Activated CD8-positive, alpha-beta memory T cell treated with anti-CD3 and anti-CD28 coated beads, Interleukin-2, amount 10 ng/mL, durations not matched to agents 7 days and 5 days (primary cell): ENCODE measurements around the gene NR3C2. TPM values are rescaled to one million over a fixed set of nuclear protein-coding genes. Genes with fewer than 3 reads are reported as not detected.

Source experiments
- ATAC-seq: fragments of 150-1000 bp; cut with Tn5 transposase; one replicate; pipeline ENCODE4 v1.10.0; 2021; ENCODE audit warnings: moderate library complexity
- CTCF ChIA-PET: fragments of 350-600 bp; sonication (Branson Sonifier 250); formaldehyde crosslinking; loops from one replicate; lab custom pipeline; 2021; ENCODE audit warnings: antibody characterized with exemption; lab: Charles Lee
- DNase-seq: peaks from one replicate; pipeline ENCODE4 v3.0.0-alpha.2; 2020
- H3K27ac Mint-ChIP-seq: one replicate; pipeline ENCODE4 v1.8.0; 2021; ENCODE audit warnings: mild to moderate bottlenecking, mixed read lengths
- H3K27me3 Mint-ChIP-seq: one replicate; pipeline ENCODE4 v1.8.0; 2021; ENCODE audit warnings: mixed read lengths
- H3K36me3 Mint-ChIP-seq: one replicate; pipeline ENCODE4 v1.8.0; 2021; ENCODE audit warnings: mild to moderate bottlenecking, mixed read lengths
- H3K4me1 Mint-ChIP-seq: one replicate; pipeline ENCODE4 v1.8.0; 2021; ENCODE audit warnings: mixed read lengths
- H3K4me3 Mint-ChIP-seq: one replicate; pipeline ENCODE4 v1.8.0; 2021; ENCODE audit warnings: mild to moderate bottlenecking, moderate library complexity, mixed read lengths
- H3K9me3 Mint-ChIP-seq: one replicate; pipeline ENCODE4 v1.8.0; 2022; ENCODE audit warnings: low read depth, mixed read lengths
- total RNA-seq, 2 experiments: library from RNA; stranded (reverse); gene quantifications; one replicate each; pipeline ENCODE4 v1.2.3, GENCODE V29; 2021

Gene NR3C2
- total RNA-seq, 2 experiments from 2014 or later, result 2.2 to 9.0 TPM

GRCh38 chr4:148254621-148255343, 187.4 kb downstream of the NR3C2 start:
- no peaks in the 10 kb centered on the region for H3K27me3 Mint-ChIP-seq
- DNase-seq (no peak), ATAC-seq (no peak)
- no peaks in the 10 kb centered on the region for H3K9me3 Mint-ChIP-seq
- no peak overlapping the region for H3K4me3 Mint-ChIP-seq
- H3K36me3 Mint-ChIP-seq, result no peaks in the 10 kb centered on the region
- H3K4me1 Mint-ChIP-seq, result peaks cover 2% of the 10 kb centered on the region
- CTCF ChIA-PET, result interaction anchor here (0.7 kb wide), 1 partner anchor 14 kb away, joined by 4 read pairs; no protein-coding TSS in a partner anchor
- H3K27ac Mint-ChIP-seq, result no peak overlapping the region

DNA sequence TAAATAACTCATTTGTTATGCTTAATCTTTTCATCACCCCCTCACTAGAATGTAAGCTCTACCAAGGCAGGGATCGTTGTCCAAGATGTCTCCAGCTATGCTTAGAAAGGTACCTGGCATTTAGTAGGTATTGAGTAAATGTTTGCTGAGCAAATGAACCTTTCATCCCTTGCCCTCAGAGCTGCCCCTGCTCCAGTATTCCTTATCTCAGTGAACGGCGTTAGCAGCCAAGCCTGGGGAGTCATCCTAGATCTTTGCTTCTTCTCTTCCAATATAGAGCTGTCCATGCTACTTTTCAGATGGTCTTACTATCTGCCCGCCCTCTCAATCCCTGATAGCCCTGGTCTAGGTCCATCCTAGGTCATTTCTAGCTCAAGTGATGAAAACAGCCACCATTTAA, 188.4 kb downstream of the NR3C2 start:
- Mint-ChIP-seq H3K9me3 (no peaks in the 10 kb centered on the region), H3K27ac (no peak overlapping the region), H3K27me3 (no peaks in the 10 kb centered on the region), H3K4me3 (no peak overlapping the region), H3K36me3 (no peaks in the 10 kb centered on the region), H3K4me1 (peaks cover 2% of the 10 kb centered on the region)
- ATAC-seq (no peak), DNase-seq (no peak)
- CTCF ChIA-PET, result interaction anchor here (0.6 kb wide), 1 partner anchor 11 kb away, joined by 3 read pairs; no protein-coding TSS in a partner anchor

DNA sequence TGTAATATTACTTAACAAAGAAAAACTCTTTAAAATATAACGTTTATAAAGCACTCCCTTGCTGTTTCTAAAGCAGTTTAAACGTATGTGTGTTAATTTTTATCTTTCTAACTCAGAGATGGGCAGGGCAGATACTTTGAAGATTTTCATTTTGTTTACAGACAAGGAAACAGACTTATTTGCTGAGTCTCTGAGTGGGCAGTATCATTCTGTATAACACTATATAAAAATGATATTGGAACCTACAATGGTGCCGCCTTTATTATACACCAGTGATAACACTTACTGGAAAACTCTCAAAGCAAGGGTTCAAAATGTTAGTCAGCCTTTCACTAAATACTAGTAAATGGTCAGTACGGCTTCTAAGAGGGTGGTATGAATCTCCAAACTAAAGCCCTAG, 193.4 kb downstream of the NR3C2 start:
- H3K9me3 Mint-ChIP-seq, result no peaks in the 10 kb centered on the region
- H3K36me3 Mint-ChIP-seq, result no peaks in the 10 kb centered on the region
- H3K4me1 Mint-ChIP-seq, result no peaks in the 10 kb centered on the region
- ATAC-seq (no peak), DNase-seq (no peak)
- H3K27ac Mint-ChIP-seq, result no peak overlapping the region
- H3K4me3 Mint-ChIP-seq, result no peak overlapping the region
- CTCF ChIA-PET, result no interaction called here
- H3K27me3 Mint-ChIP-seq, result no peaks in the 10 kb centered on the region

DNA sequence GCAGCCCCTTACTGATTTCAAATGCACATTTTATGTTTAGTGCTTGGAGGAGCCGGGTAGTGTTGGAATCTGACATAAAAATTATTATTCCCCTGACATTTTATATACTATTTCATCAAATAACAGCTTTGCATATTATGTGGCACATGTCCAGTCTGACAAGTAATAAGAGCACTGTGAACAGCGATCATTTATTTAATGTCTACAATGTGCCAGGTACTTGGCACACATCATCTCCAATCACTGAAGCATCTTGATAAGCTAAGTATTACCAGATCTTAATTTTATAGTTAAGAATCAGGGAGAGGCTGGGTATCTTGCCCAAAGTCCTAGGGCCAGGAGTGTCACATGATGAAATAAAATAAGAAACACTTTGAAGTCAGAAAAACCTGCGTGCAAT, 197.2 kb downstream of the NR3C2 start:
- DNase-seq (no peak), ATAC-seq (no peak)
- Mint-ChIP-seq H3K36me3 (no peaks in the 10 kb centered on the region), H3K27me3 (no peaks in the 10 kb centered on the region), H3K9me3 (no peaks in the 10 kb centered on the region), H3K4me3 (no peak overlapping the region), H3K4me1 (no peaks in the 10 kb centered on the region), H3K27ac (no peak overlapping the region)
- CTCF ChIA-PET, result interaction anchor here (0.5 kb wide), 1 partner anchor 549 kb away, joined by 3 read pairs; no protein-coding TSS in a partner anchor

DNA sequence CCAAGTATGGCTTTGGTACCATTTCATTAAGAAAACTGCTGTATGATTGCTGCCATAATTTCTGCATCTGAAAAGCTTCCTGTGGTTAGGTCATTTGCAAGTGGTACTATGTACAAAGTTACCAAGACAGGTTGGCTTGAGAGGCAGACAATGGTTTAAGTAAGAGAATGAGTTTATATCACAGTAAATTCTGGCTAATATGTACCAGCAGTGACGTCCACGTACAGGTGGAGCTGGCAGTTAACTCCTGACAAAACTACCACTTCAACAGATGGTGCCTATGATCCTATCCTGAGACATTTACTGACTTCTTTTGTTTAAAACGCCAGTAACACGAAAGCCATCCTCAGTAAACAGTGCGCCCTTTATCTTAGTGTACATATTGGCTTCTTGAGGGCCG, 198.4 kb downstream of the NR3C2 start:
- no peak overlapping the region for H3K4me3 Mint-ChIP-seq
- H3K4me1 Mint-ChIP-seq, result peaks cover 2% of the 10 kb centered on the region
- ATAC-seq (no peak), DNase-seq (no peak)
- H3K27me3 Mint-ChIP-seq, result no peaks in the 10 kb centered on the region
- H3K27ac Mint-ChIP-seq, result no peak overlapping the region
- CTCF ChIA-PET, result no interaction called here
- no peaks in the 10 kb centered on the region for H3K9me3 Mint-ChIP-seq
- no peaks in the 10 kb centered on the region for H3K36me3 Mint-ChIP-seq

- no peaks in the 10 kb centered on the region for H3K9me3 Mint-ChIP-seq
- H3K4me1 Mint-ChIP-seq, result peaks cover 2% of the 10 kb centered on the region
- no peaks in the 10 kb centered on the region for H3K36me3 Mint-ChIP-seq
- H3K27me3 Mint-ChIP-seq, result no peaks in the 10 kb centered on the region
- DNase-seq, result no peak
- no peak overlapping the region for H3K4me3 Mint-ChIP-seq
- no peak for ATAC-seq
- CTCF ChIA-PET, result no interaction called here
- no peak overlapping the region for H3K27ac Mint-ChIP-seq
These were observed 202.0 kb downstream of the NR3C2 start for GRCh38 chr4:148240241-148240640.

DNA sequence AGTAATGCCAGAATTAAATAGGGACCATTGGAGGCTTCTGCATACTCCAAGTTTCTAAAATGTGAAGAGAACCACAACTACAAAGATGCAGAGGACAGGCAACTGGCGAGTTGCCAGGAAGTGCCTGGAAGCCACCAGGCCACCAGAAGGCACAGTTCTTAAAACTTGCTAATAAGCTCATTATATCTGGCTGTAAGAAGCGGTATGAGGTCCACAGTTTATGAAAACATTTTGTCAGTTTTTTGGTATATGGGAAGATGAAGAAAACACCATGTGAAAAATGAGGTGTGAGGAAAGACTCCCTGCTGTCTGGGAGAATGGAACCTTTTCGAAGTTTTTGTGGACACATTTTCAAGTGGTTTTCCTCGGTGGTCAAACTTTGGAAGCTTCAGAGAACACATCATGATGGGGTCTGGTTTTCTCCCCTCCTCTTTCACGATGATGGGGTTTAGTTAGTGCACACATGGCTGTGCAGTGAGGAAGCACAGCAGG, 202.7 kb downstream of the NR3C2 start:
- H3K36me3 Mint-ChIP-seq, result no peaks in the 10 kb centered on the region
- H3K4me3 Mint-ChIP-seq, result no peak overlapping the region
- CTCF ChIA-PET, result interaction anchor here (1.3 to 1.9 kb wide), 2 partner anchors 10 to 15 kb away, joined by 4 read pairs; no protein-coding TSS in a partner anchor
- H3K4me1 Mint-ChIP-seq, result peaks cover 2% of the 10 kb centered on the region
- DNase-seq, result no peak
- H3K27ac Mint-ChIP-seq, result no peak overlapping the region
- no peaks in the 10 kb centered on the region for H3K9me3 Mint-ChIP-seq
- H3K27me3 Mint-ChIP-seq, result no peaks in the 10 kb centered on the region
- ATAC-seq, result no peak

GRCh38 chr4:148238811-148239493, 203.3 kb downstream of the NR3C2 start:
- Mint-ChIP-seq H3K9me3 (no peaks in the 10 kb centered on the region), H3K27me3 (no peaks in the 10 kb centered on the region), H3K27ac (no peak overlapping the region), H3K36me3 (no peaks in the 10 kb centered on the region), H3K4me3 (no peak overlapping the region), H3K4me1 (peaks cover 2% of the 10 kb centered on the region)
- DNase-seq, result no peak
- CTCF ChIA-PET, result interaction anchor here (1.3 to 1.9 kb wide), 2 partner anchors 10 to 15 kb away, joined by 4 read pairs; no protein-coding TSS in a partner anchor
- no peak for ATAC-seq

DNA sequence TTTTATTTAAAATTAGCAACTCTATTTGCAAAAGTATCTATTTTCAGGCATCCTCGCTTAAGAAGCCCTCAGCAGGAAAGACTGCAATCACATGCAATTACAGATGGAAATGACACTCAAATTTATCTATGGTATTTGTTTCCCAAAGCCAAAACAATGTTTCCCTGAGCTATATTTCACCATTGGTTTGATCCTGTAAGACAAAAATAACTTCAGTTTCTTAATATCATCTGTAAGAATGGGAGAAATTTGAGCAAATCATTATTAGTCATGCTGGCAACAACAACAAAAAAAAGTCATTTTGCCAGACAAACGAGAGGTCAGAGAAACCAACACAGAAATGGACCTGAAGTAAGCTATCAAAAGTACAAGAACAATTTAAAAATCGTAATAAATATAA, 204.1 kb downstream of the NR3C2 start:
- Mint-ChIP-seq H3K4me3 (no peak overlapping the region), H3K4me1 (peaks cover 2% of the 10 kb centered on the region), H3K9me3 (no peaks in the 10 kb centered on the region), H3K27me3 (no peaks in the 10 kb centered on the region), H3K36me3 (no peaks in the 10 kb centered on the region), H3K27ac (no peak overlapping the region)
- DNase-seq (no peak), ATAC-seq (no peak)
- CTCF ChIA-PET, result interaction anchor here (1.9 kb wide), 1 partner anchor 14 kb away, joined by 4 read pairs; no protein-coding TSS in a partner anchor

DNA sequence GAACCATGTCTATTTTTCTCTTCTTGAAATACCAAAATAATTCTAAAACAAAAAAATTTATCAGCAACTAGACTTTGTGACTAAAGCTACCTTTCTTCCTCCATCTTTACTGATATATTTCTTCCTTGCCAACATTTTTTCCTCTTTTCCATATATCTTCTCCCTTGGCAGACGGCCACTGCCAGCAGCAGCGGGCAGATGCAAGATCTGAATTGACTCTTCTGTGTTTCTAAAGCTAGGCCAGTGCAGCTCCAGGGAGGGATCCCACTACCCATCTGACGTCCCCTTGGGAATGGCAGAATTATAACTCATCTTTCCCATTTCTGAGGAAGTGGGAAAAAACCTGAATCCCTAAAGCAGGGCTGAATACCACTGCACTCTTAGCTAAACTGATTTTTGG, 206.4 kb downstream of the NR3C2 start:
- DNase-seq (no peak), ATAC-seq (no peak)
- H3K9me3 Mint-ChIP-seq, result no peaks in the 10 kb centered on the region
- no peak overlapping the region for H3K27ac Mint-ChIP-seq
- no peak overlapping the region for H3K4me3 Mint-ChIP-seq
- H3K36me3 Mint-ChIP-seq, result peaks cover 2% of the 10 kb centered on the region
- H3K27me3 Mint-ChIP-seq, result no peaks in the 10 kb centered on the region
- CTCF ChIA-PET, result no interaction called here
- peaks cover 2% of the 10 kb centered on the region for H3K4me1 Mint-ChIP-seq

GRCh38 chr4:148229798-148230197, 212.4 kb downstream of the NR3C2 start:
- H3K27ac Mint-ChIP-seq, result no peak overlapping the region
- ATAC-seq, result no peak
- CTCF ChIA-PET, result interaction anchor here (1.4 kb wide), 1 partner anchor 10 kb away, joined by 4 read pairs; no protein-coding TSS in a partner anchor
- H3K9me3 Mint-ChIP-seq, result no peaks in the 10 kb centered on the region
- H3K4me3 Mint-ChIP-seq, result no peak overlapping the region
- H3K36me3 Mint-ChIP-seq, result peaks cover 2% of the 10 kb centered on the region
- no peak for DNase-seq
- H3K4me1 Mint-ChIP-seq, result no peaks in the 10 kb centered on the region
- no peaks in the 10 kb centered on the region for H3K27me3 Mint-ChIP-seq

- no peak for ATAC-seq
- H3K27ac Mint-ChIP-seq, result no peak overlapping the region
- H3K9me3 Mint-ChIP-seq, result no peaks in the 10 kb centered on the region
- no peak overlapping the region for H3K4me3 Mint-ChIP-seq
- H3K4me1 Mint-ChIP-seq, result no peaks in the 10 kb centered on the region
- H3K27me3 Mint-ChIP-seq, result no peaks in the 10 kb centered on the region
- peaks cover 2% of the 10 kb centered on the region for H3K36me3 Mint-ChIP-seq
- CTCF ChIA-PET, result interaction anchor here (1.4 kb wide), 1 partner anchor 10 kb away, joined by 4 read pairs; no protein-coding TSS in a partner anchor
- DNase-seq, result no peak
These were observed 213.2 kb downstream of the NR3C2 start for GRCh38 chr4:148229028-148229427.

GRCh38 chr4:148227147-148227546, 215.1 kb downstream of the NR3C2 start:
- DNase-seq, result no peak
- ATAC-seq, result no peak

More at GRCh38 chr4:148227147-148227546, 215.1 kb downstream of the NR3C2 start:
- H3K4me3 Mint-ChIP-seq, result no peak overlapping the region
- no peak overlapping the region for H3K27ac Mint-ChIP-seq
- peaks cover 2% of the 10 kb centered on the region for H3K36me3 Mint-ChIP-seq
- no peaks in the 10 kb centered on the region for H3K4me1 Mint-ChIP-seq
- CTCF ChIA-PET, result no interaction called here
- no peaks in the 10 kb centered on the region for H3K27me3 Mint-ChIP-seq
- no peaks in the 10 kb centered on the region for H3K9me3 Mint-ChIP-seq
